HepG2 (cell line): ENCODE data around the gene FKBP10. TPM values are rescaled to one million over a fixed set of nuclear protein-coding genes. Genes with fewer than 3 reads are reported as not detected.
A peak's percentile ranks its signal among the peaks of the same experiment; 100 is the strongest.

Experiments used
- ELF4 ChIP-seq: sonication (generic); formaldehyde crosslinking; IDR thresholded peaks from 2 replicates; pipeline ENCODE4 v1.5.0; 2020; ENCODE audit warnings: missing genetic modification reagents, mild to moderate bottlenecking, moderate library complexity, borderline replicate concordance
- HDAC1 ChIP-seq: sonication (generic); formaldehyde crosslinking; IDR thresholded peaks from 2 replicates; pipeline ENCODE4 v1.5.1; 2020; ENCODE audit warnings: mild to moderate bottlenecking, missing genetic modification reagents
- NR2F1 ChIP-seq, 2 experiments: fragments of 450-650 bp in 1 of 2; formaldehyde crosslinking in 1 of 2; IDR thresholded peaks; 2 replicates each; pipeline versions ENCODE4 v1.5.0 to v1.6.1; 2016 to 2020; ENCODE audit warnings: mild to moderate bottlenecking in 1 of 2, missing compliant biosample characterization in 1 of 2, missing genetic modification reagents in 1 of 2, moderate library complexity in 1 of 2
- SMAD9 ChIP-seq: sonication (generic); formaldehyde crosslinking; IDR thresholded peaks from 2 replicates; pipeline ENCODE4 v1.5.1; 2020; ENCODE audit warnings: mild to moderate bottlenecking, missing genetic modification reagents
- STAT5B ChIP-seq: sonication (generic); formaldehyde crosslinking; IDR thresholded peaks from 2 replicates; pipeline ENCODE4 v1.4.0; 2020; ENCODE audit warnings: missing genetic modification reagents
- TOE1 ChIP-seq: sonication (generic); formaldehyde crosslinking; IDR thresholded peaks from 2 replicates; pipeline ENCODE4 v1.4.0; 2020; ENCODE audit warnings: mild to moderate bottlenecking, missing genetic modification reagents
- U2AF1 ChIP-seq: fragments of 200-400 bp; formaldehyde crosslinking; optimal IDR thresholded peaks from 2 replicates; pipeline ENCODE3; 2017; ENCODE audit warnings: mild to moderate bottlenecking, low read depth, low read length
- ZBTB25 ChIP-seq: IDR thresholded peaks from 2 replicates; pipeline ENCODE4 v1.6.1; 2018; ENCODE audit warnings: missing genetic modification reagents
- ZFP36L2 ChIP-seq: sonication (generic); formaldehyde crosslinking; IDR thresholded peaks from 2 replicates; pipeline ENCODE4 v1.4.0; 2020; ENCODE audit warnings: missing genetic modification reagents
- ZNF101 ChIP-seq: sonication (generic); formaldehyde crosslinking; IDR thresholded peaks from 2 replicates; pipeline ENCODE4 v1.4.0; 2020; ENCODE audit warnings: mild to moderate bottlenecking, low read depth, missing genetic modification reagents, borderline replicate concordance
- ZNF333 ChIP-seq: sonication (generic); formaldehyde crosslinking; IDR thresholded peaks from 2 replicates; pipeline ENCODE4 v1.4.0; 2020; ENCODE audit warnings: mild to moderate bottlenecking, missing genetic modification reagents, borderline replicate concordance
- ZNF382 ChIP-seq: sonication (generic); formaldehyde crosslinking; IDR thresholded peaks from 2 replicates; pipeline ENCODE4 v1.5.0; 2020; ENCODE audit warnings: missing genetic modification reagents, mild to moderate bottlenecking, borderline replicate concordance
- ZNF546 ChIP-seq: sonication (generic); formaldehyde crosslinking; conservative IDR thresholded peaks from 2 replicates; pipeline ENCODE4 v1.8.1; 2023; ENCODE audit warnings: mild to moderate bottlenecking, missing genetic modification reagents
- ZNF569 ChIP-seq: sonication (generic); formaldehyde crosslinking; IDR thresholded peaks from 2 replicates; pipeline ENCODE4 v1.5.0; 2020; ENCODE audit warnings: mild to moderate bottlenecking, missing genetic modification reagents, moderate library complexity, borderline replicate concordance
- ZNF746 ChIP-seq: sonication (generic); formaldehyde crosslinking; IDR thresholded peaks from 2 replicates; pipeline ENCODE4 v1.8.0; 2022; ENCODE audit warnings: mild to moderate bottlenecking, missing genetic modification reagents
- polyA plus RNA-seq, 8 experiments: library from polyadenylated mRNA; depleted of rRNA in 3 of 8; stranded (reverse) in 7 of 8; unstranded in 1 of 8; fragments of >200 nt; fragmentation: Illumina TruSeq in 4 of 8; extraction: Trizol in 4 of 8; gene quantifications; 2 replicates each; pipeline versions ENCODE4 v1.2.1 to v1.2.3, GENCODE V29; 2011 to 2016; ENCODE audit warnings: low read depth in 4 of 8, missing spikeins in 1 of 8, mixed read lengths in 1 of 8; ENCODE audit not compliant: insufficient read depth in 1 of 8
- total RNA-seq, 5 experiments: library from RNA; depleted of rRNA; stranded (reverse); fragments of >200 nt; fragmentation: Illumina TruSeq; extraction: Trizol; gene quantifications; 2 replicates each; pipeline ENCODE4 v1.2.3, GENCODE V29; 2016; ENCODE audit warnings: low read depth in 1 of 5
- TF ChIP-seq, protein P1 (sequence below), 2 experiments: sonication (generic) in 1 of 2; formaldehyde crosslinking in 1 of 2; IDR thresholded peaks; 2 replicates each; pipeline versions ENCODE4 v1.4.0 to v1.6.1; 2018 to 2020; ENCODE audit warnings: missing genetic modification reagents in 2 of 2, borderline replicate concordance in 1 of 2, low read depth in 1 of 2, mild to moderate bottlenecking in 1 of 2, missing biosample characterization in 1 of 2
- TF ChIP-seq, protein P2 (sequence below): sonication (generic); formaldehyde crosslinking; IDR thresholded peaks from 2 replicates; pipeline ENCODE4 v1.4.0; 2020; ENCODE audit warnings: missing genetic modification reagents
- TF ChIP-seq, protein P3 (sequence below): sonication (generic); formaldehyde crosslinking; IDR thresholded peaks from 2 replicates; pipeline ENCODE4 v1.4.0; 2020; ENCODE audit warnings: missing genetic modification reagents, borderline replicate concordance

FKBP10 gene
- total and polyA plus RNA-seq, 2 of the 13 experiments (the other 11 are each of a cell fraction or from before 2014, with no cell fraction given) = 149 to 573 TPM

GRCh38 chr17:41777574-41778188 is 35.1 kb upstream of the FKBP10 start (continued):
- TF ChIP-seq, protein P1, sequence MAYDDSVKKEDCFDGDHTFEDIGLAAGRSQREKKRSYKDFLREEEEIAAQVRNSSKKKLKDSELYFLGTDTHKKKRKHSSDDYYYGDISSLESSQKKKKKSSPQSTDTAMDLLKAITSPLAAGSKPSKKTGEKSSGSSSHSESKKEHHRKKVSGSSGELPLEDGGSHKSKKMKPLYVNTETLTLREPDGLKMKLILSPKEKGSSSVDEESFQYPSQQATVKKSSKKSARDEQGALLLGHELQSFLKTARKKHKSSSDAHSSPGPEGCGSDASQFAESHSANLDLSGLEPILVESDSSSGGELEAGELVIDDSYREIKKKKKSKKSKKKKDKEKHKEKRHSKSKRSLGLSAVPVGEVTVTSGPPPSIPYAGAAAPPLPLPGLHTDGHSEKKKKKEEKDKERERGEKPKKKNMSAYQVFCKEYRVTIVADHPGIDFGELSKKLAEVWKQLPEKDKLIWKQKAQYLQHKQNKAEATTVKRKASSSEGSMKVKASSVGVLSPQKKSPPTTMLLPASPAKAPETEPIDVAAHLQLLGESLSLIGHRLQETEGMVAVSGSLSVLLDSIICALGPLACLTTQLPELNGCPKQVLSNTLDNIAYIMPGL (CRISPR knock-in tag; IDR thresholded peaks at IDR 0.05; ENCODE audit: borderline replicate concordance in 1 of 2, low read depth in 1 of 2) = peak in 1 of 2 experiments; percentile 65; a peak in 2 of 4 replicates
- TF ChIP-seq ZNF546 (no peak), ELF4 (CRISPR knock-in tag) (no peak), ZNF382 (CRISPR knock-in tag) (no peak), U2AF1 (no peak), ZNF333 (0 out of 2 replicates have a peak, but pooled peaks have one; percentile 35), ZNF746 (CRISPR knock-in tag) (peak; percentile 51; the same call in 1 of the 2 replicates), HDAC1 (CRISPR knock-in tag) (peak; percentile 80; the same call in 1 of the 2 replicates), ZBTB25 (CRISPR knock-in tag) (peak; percentile 62; the same call in 1 of the 2 replicates), STAT5B (CRISPR knock-in tag) (no peak), ZNF101 (CRISPR knock-in tag) (no peak), TOE1 (no peak), NR2F1 (CRISPR knock-in tag; IDR thresholded peaks at IDR 0.05) (no peak), SMAD9 (no peak), ZNF569 (CRISPR knock-in tag) (0 out of 2 replicates have a peak, but pooled peaks have one; percentile 9), ZFP36L2 (CRISPR knock-in tag) (no peak)
- TF ChIP-seq, protein P2, sequence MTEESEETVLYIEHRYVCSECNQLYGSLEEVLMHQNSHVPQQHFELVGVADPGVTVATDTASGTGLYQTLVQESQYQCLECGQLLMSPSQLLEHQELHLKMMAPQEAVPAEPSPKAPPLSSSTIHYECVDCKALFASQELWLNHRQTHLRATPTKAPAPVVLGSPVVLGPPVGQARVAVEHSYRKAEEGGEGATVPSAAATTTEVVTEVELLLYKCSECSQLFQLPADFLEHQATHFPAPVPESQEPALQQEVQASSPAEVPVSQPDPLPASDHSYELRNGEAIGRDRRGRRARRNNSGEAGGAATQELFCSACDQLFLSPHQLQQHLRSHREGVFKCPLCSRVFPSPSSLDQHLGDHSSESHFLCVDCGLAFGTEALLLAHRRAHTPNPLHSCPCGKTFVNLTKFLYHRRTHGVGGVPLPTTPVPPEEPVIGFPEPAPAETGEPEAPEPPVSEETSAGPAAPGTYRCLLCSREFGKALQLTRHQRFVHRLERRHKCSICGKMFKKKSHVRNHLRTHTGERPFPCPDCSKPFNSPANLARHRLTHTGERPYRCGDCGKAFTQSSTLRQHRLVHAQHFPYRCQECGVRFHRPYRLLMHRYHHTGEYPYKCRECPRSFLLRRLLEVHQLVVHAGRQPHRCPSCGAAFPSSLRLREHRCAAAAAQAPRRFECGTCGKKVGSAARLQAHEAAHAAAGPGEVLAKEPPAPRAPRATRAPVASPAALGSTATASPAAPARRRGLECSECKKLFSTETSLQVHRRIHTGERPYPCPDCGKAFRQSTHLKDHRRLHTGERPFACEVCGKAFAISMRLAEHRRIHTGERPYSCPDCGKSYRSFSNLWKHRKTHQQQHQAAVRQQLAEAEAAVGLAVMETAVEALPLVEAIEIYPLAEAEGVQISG (CRISPR knock-in tag) = peak; percentile 77
- TF ChIP-seq, protein P3, sequence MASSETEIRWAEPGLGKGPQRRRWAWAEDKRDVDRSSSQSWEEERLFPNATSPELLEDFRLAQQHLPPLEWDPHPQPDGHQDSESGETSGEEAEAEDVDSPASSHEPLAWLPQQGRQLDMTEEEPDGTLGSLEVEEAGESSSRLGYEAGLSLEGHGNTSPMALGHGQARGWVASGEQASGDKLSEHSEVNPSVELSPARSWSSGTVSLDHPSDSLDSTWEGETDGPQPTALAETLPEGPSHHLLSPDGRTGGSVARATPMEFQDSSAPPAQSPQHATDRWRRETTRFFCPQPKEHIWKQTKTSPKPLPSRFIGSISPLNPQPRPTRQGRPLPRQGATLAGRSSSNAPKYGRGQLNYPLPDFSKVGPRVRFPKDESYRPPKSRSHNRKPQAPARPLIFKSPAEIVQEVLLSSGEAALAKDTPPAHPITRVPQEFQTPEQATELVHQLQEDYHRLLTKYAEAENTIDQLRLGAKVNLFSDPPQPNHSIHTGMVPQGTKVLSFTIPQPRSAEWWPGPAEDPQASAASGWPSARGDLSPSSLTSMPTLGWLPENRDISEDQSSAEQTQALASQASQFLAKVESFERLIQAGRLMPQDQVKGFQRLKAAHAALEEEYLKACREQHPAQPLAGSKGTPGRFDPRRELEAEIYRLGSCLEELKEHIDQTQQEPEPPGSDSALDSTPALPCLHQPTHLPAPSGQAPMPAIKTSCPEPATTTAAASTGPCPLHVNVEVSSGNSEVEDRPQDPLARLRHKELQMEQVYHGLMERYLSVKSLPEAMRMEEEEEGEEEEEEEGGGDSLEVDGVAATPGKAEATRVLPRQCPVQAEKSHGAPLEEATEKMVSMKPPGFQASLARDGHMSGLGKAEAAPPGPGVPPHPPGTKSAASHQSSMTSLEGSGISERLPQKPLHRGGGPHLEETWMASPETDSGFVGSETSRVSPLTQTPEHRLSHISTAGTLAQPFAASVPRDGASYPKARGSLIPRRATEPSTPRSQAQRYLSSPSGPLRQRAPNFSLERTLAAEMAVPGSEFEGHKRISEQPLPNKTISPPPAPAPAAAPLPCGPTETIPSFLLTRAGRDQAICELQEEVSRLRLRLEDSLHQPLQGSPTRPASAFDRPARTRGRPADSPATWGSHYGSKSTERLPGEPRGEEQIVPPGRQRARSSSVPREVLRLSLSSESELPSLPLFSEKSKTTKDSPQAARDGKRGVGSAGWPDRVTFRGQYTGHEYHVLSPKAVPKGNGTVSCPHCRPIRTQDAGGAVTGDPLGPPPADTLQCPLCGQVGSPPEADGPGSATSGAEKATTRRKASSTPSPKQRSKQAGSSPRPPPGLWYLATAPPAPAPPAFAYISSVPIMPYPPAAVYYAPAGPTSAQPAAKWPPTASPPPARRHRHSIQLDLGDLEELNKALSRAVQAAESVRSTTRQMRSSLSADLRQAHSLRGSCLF (CRISPR knock-in tag) = 0 out of 2 replicates have a peak, but pooled peaks have one; percentile 23
